ENCODE results near the gene GALE. TPM values are rescaled to one million over a fixed set of nuclear protein-coding genes. Genes with fewer than 3 reads are reported as not detected.
"Not testable (repeated sequence)": the region's sequence is repeated elsewhere in the genome, so short reads cannot be mapped to it uniquely, and the experiment has no call there.

The GALE gene
- polyA plus RNA-seq, 1 experiment: 19.2 TPM

- ChIA-PET POLR2A (interaction anchor here (0.7 kb wide), 1 partner anchor 53 kb away, joined by 4 read pairs; no protein-coding TSS in a partner anchor), CTCF (no interaction called here)
- no peaks in the 10 kb centered on the region; the same call in 1 of the 2 replicates for H3K9me3 ChIP-seq (ENCODE audit: control insufficient read depth, insufficient read depth, low read length)
- H3K27me3 ChIP-seq (ENCODE audit: control insufficient read depth, insufficient read depth, low read length): no peaks in the 10 kb centered on the region
- H3K4me3 ChIP-seq (ENCODE audit: low read depth, low read length): no peak overlapping the region
- no peak for TF ChIP-seq CTCF (IDR thresholded peaks at IDR 0.05; ENCODE audit: low read depth, low read length)
- no peak for DNase-seq (ENCODE audit: low read depth, low spot score)
- no peak overlapping the region for H3K27ac ChIP-seq (ENCODE audit: low read depth, low read length)
Observed at GRCh38 chr1:23796466-23797271, 3.9 kb downstream of the GALE start.

GRCh38 chr1:23795676-23796465, 4.7 kb downstream of the GALE start:
- POLR2A ChIA-PET: no interaction called here
- CTCF ChIA-PET: no interaction called here
- no peaks in the 10 kb centered on the region; the same call in 1 of the 2 replicates for H3K9me3 ChIP-seq (ENCODE audit: control insufficient read depth, insufficient read depth, low read length)
- H3K4me3 ChIP-seq (ENCODE audit: low read depth, low read length): no peak overlapping the region
- no peak overlapping the region for H3K27ac ChIP-seq (ENCODE audit: low read depth, low read length)
- DNase-seq (ENCODE audit: low read depth, low spot score): no peak
- no peak for TF ChIP-seq CTCF (IDR thresholded peaks at IDR 0.05; ENCODE audit: low read depth, low read length)
- no peaks in the 10 kb centered on the region for H3K27me3 ChIP-seq (ENCODE audit: control insufficient read depth, insufficient read depth, low read length)

GRCh38 chr1:23794732-23795182, 5.8 kb downstream of the GALE start:
- H3K4me3 ChIP-seq (ENCODE audit: low read depth, low read length); H3K27me3 ChIP-seq (ENCODE audit: control insufficient read depth, insufficient read depth, low read length); DNase-seq (ENCODE audit: low read depth, low spot score); H3K9me3 ChIP-seq (ENCODE audit: control insufficient read depth, insufficient read depth, low read length); H3K27ac ChIP-seq (ENCODE audit: low read depth, low read length); POLR2A ChIA-PET: not testable (repeated sequence)
- CTCF ChIA-PET: interaction anchor here (0.9 kb wide), 1 partner anchor 15 kb away, joined by 4 read pairs; no protein-coding TSS in a partner anchor

GRCh38 chr1:23793861-23794731, 6.5 kb downstream of the GALE start:
- no peaks in the 10 kb centered on the region for H3K27me3 ChIP-seq (ENCODE audit: control insufficient read depth, insufficient read depth, low read length)
- ChIA-PET CTCF (interaction anchor here (0.9 kb wide), 1 partner anchor 16 kb away, joined by 4 read pairs; no protein-coding TSS in a partner anchor), POLR2A (no interaction called here)
- TF ChIP-seq CTCF (IDR thresholded peaks at IDR 0.05; ENCODE audit: low read depth, low read length): no peak
- no peak overlapping the region for H3K4me3 ChIP-seq (ENCODE audit: low read depth, low read length)
- no peaks in the 10 kb centered on the region; the same call in 1 of the 2 replicates for H3K9me3 ChIP-seq (ENCODE audit: control insufficient read depth, insufficient read depth, low read length)
- no peak for DNase-seq (ENCODE audit: low read depth, low spot score)
- no peak overlapping the region for H3K27ac ChIP-seq (ENCODE audit: low read depth, low read length)

Measured in AG04450 (cell line).